Adipocyte (in vitro differentiated cells): Measurements from ENCODE around the gene PDZD2.

Experiments used
- DNase-seq: peaks from one replicate; pipeline ENCODE4 v3.0.0-alpha.2; 2015; ENCODE audit warnings: low read depth
- H3K27me3 ChIP-seq: replicated peaks from 2 replicates; pipeline ENCODE4 v1.7.0; 2013; ENCODE audit warnings: mild to moderate bottlenecking, low read length, moderate library complexity; ENCODE audit not compliant: control insufficient read depth, insufficient read depth
- H3K36me3 ChIP-seq: 2 replicates; pipeline ENCODE4 v1.7.0; 2013; ENCODE audit warnings: low read length, mild to moderate bottlenecking, moderate library complexity; ENCODE audit not compliant: control insufficient read depth, insufficient read depth, severe bottlenecking
- H3K4me1 ChIP-seq: 2 replicates; pipeline ENCODE4 v1.7.0; 2013; ENCODE audit warnings: mild to moderate bottlenecking, low read length, moderate library complexity; ENCODE audit not compliant: control insufficient read depth, insufficient read depth
- H3K4me3 ChIP-seq: 2 replicates; pipeline ENCODE4 v1.7.0; 2013; ENCODE audit warnings: mild to moderate bottlenecking, low read length, moderate library complexity
- H3K9ac ChIP-seq: 2 replicates; pipeline ENCODE4 v1.7.0; 2013; ENCODE audit warnings: mild to moderate bottlenecking, low read length, moderate library complexity
- H3K9me3 ChIP-seq: 2 replicates; pipeline ENCODE4 v1.7.0; 2013; ENCODE audit warnings: mild to moderate bottlenecking, low read length, moderate library complexity; ENCODE audit not compliant: control insufficient read depth

PDZD2 gene

GRCh38 chr5:31692561-31693221 lies 53.8 kb downstream of the PDZD2 start:
- Histone ChIP-seq H3K9me3 (no peaks in the 10 kb centered on the region), H3K36me3 (no peaks in the 10 kb centered on the region), H3K4me1 (no peaks in the 10 kb centered on the region), H3K27me3 (peaks cover 15% of the 10 kb centered on the region), H3K4me3 (no peak overlapping the region), H3K9ac (no peak overlapping the region)
- no peak for DNase-seq

- H3K27me3 ChIP-seq: peaks cover 24% of the 10 kb centered on the region
- H3K9ac ChIP-seq: no peak overlapping the region
- no peak for DNase-seq
- H3K36me3 ChIP-seq: no peaks in the 10 kb centered on the region
- H3K4me3 ChIP-seq: no peak overlapping the region
- H3K9me3 ChIP-seq: no peaks in the 10 kb centered on the region
- no peaks in the 10 kb centered on the region for H3K4me1 ChIP-seq
These were observed 59.7 kb downstream of the PDZD2 start for GRCh38 chr5:31698673-31699072.

DNA sequence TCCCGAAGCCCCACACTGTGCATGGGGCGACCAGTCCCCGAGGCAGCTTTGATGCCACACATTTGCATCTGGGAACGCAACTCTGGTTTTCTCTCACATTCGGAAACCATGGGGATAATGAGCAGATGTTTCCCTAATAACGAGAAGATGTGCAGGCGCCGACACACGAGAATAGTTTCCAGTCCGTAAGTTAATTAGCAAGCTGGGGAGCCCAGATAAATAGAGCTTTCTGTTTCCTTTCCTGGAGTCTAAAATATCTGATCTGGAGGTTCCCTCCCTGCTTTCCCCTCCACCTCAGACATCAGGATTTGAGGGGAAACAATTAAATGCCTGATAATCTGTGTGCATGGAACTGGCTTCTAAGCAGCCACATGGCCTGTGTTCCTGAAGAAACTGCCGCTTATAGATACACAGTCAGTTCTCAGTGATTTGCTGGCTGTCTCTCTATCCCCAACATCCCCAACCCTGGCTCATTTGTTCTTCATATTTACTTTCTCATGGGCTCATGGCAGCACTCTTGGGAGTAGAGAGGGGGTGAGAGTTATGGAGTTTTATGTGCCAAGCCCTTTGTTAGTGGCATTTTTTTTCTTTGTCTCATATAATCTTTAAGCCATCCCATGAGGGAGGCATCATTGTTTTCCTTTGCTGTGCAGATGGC lies 62.8 kb downstream of the PDZD2 start:
- H3K9ac ChIP-seq: no peak overlapping the region
- H3K27me3 ChIP-seq: peaks cover 17% of the 10 kb centered on the region
- no peaks in the 10 kb centered on the region for H3K9me3 ChIP-seq
- no peaks in the 10 kb centered on the region for H3K4me1 ChIP-seq
- H3K36me3 ChIP-seq: no peaks in the 10 kb centered on the region
- no peak overlapping the region for H3K4me3 ChIP-seq
- no peak for DNase-seq

- no peak overlapping the region for H3K4me3 ChIP-seq
These were observed 63.8 kb downstream of the PDZD2 start for GRCh38 chr5:31702712-31703111.

DNA sequence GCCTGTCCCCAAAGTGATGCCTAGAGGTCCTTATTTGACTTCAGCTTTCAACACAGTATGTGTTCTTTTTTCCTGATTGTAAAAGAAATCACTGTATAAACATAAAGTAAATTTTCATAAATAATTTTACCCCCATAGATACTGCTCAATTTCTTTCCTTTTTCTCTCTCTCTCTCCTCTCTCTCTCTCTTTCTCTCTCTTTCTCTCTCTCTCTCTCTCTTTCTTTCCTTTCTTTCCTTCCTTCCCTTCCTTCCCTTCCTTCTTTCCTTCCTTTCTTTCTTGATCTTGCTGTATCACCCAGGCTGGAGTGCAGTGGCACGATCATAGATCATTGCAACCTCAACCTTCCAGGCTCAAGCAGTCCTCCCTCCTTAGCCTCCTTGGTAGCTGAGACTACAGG lies 64.8 kb downstream of the PDZD2 start:
- Histone ChIP-seq H3K9ac (no peak overlapping the region), H3K9me3 (no peaks in the 10 kb centered on the region), H3K4me3 (no peak overlapping the region), H3K36me3 (no peaks in the 10 kb centered on the region), H3K4me1 (no peaks in the 10 kb centered on the region), H3K27me3 (peaks cover 17% of the 10 kb centered on the region)
- no peak for DNase-seq

More at GRCh38 chr5:31702712-31703111, 63.8 kb downstream of the PDZD2 start:
- peak; percentile 12 for DNase-seq
- no peaks in the 10 kb centered on the region for H3K36me3 ChIP-seq
- H3K4me1 ChIP-seq: no peaks in the 10 kb centered on the region
- no peak overlapping the region for H3K9ac ChIP-seq
- H3K27me3 ChIP-seq: peaks cover 17% of the 10 kb centered on the region
- H3K9me3 ChIP-seq: no peaks in the 10 kb centered on the region

DNA sequence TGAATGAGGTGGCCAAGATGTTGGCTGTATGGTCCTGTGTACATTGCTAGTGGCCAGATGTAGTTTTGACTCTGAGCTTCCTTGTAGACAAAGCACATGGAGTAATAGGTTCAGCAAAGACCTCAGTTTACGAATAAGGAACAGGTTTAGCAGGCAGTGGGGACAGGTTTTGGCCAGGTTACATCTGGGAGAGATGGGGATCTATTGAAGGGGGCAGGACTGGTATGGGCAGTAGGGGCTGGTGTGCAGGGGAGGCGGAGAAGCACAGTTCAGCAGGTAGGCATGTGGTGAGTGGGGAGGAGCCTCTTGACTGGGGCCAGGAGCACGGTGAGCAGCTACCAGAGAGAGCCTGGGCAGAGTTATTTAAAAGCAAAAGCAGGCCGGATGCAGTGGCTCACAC lies 67.3 kb downstream of the PDZD2 start:
- DNase-seq: no peak
- H3K4me1 ChIP-seq: no peaks in the 10 kb centered on the region

DNA sequence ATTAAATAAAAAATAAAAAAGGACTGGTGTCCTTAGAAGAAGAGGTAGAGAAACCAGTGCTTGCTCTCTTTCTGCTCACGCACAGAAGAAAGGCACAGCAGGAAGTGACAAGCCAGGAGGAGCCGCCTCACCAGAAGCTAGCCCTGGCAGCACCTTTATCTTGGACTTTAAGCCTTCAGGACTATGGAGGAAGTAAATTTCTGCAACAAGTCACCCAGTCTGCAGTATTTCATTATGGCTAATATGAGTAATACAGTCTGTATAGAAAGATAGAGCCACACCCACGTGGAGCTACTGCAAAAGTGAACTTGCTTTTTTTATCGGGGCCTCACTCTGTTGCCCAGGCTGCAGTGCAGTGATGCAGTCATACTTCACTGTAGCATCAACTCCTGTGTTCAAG lies 68.4 kb downstream of the PDZD2 start:
- no peaks in the 10 kb centered on the region for H3K9me3 ChIP-seq
- peaks cover 28% of the 10 kb centered on the region for H3K27me3 ChIP-seq
- H3K9ac ChIP-seq: no peak overlapping the region
- no peaks in the 10 kb centered on the region for H3K4me1 ChIP-seq
- no peak for DNase-seq
- H3K36me3 ChIP-seq: no peaks in the 10 kb centered on the region
- H3K4me3 ChIP-seq: no peak overlapping the region

More for the DNA sequence above, 67.3 kb downstream of the PDZD2 start:
- no peak overlapping the region for H3K9ac ChIP-seq
- H3K9me3 ChIP-seq: no peaks in the 10 kb centered on the region
- peaks cover 18% of the 10 kb centered on the region for H3K27me3 ChIP-seq
- H3K4me3 ChIP-seq: no peak overlapping the region
- H3K36me3 ChIP-seq: no peaks in the 10 kb centered on the region

- H3K27me3 ChIP-seq: peaks cover 35% of the 10 kb centered on the region
- H3K36me3 ChIP-seq: no peaks in the 10 kb centered on the region
- H3K4me3 ChIP-seq: no peak overlapping the region
- H3K9me3 ChIP-seq: no peaks in the 10 kb centered on the region
- DNase-seq: no peak
- no peaks in the 10 kb centered on the region for H3K4me1 ChIP-seq
- no peak overlapping the region for H3K9ac ChIP-seq
These were observed 69.2 kb downstream of the PDZD2 start for GRCh38 chr5:31708089-31708488.

DNA sequence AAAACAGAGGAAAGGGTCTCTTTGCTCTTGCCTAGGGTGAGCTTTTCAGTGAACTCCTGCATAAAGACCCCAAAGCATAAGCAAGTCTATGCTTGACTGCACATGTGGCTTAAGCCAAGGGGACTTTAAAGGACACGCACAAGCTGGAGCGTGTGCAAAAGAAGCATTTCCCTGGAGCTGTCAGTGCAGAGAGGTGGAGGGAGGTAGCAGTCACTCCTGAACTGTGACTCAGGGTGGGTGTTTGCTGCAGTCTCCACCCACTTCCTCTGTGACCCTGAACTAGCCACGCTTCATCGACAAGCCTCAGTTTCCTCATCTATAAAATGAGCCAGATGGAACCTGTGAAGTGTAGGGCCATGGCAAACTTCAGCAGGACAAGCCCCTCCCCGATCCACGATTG lies 72.4 kb downstream of the PDZD2 start:
- Histone ChIP-seq H3K27me3 (peaks cover 49% of the 10 kb centered on the region), H3K9ac (no peak overlapping the region), H3K9me3 (no peaks in the 10 kb centered on the region), H3K4me3 (no peak overlapping the region), H3K36me3 (no peaks in the 10 kb centered on the region), H3K4me1 (no peaks in the 10 kb centered on the region)
- no peak for DNase-seq

GRCh38 chr5:31711935-31712592 lies 73.1 kb downstream of the PDZD2 start:
- no peaks in the 10 kb centered on the region for H3K9me3 ChIP-seq
- DNase-seq: no peak

DNA sequence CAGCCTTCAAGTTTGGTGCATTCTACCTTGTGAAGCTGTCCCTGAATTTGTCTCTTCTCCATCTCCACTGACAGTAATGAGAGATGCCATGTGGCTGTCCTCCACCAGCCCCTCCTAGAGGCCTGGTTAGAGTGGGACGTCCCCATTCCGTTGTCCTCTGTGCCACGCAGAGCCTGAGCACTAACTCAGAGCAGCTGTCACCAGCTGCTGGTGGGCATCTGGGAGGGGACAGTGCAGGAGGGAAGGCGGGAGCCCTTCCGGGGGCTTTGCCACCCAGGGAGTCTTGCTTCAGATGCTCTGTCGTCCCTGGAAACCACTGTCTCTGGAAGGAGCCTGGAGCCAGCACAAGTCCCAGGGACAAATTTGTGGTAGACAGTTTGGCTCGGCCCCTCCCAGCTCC lies 78.6 kb downstream of the PDZD2 start:
- H3K36me3 ChIP-seq: no peaks in the 10 kb centered on the region
- H3K9me3 ChIP-seq: no peaks in the 10 kb centered on the region
- H3K27me3 ChIP-seq: peaks cover 51% of the 10 kb centered on the region
- no peak overlapping the region for H3K9ac ChIP-seq
- no peak for DNase-seq
- H3K4me1 ChIP-seq: peaks cover 3% of the 10 kb centered on the region
- no peak overlapping the region for H3K4me3 ChIP-seq

More at GRCh38 chr5:31711935-31712592, 73.1 kb downstream of the PDZD2 start:
- Histone ChIP-seq H3K4me1 (no peaks in the 10 kb centered on the region), H3K9ac (no peak overlapping the region), H3K36me3 (no peaks in the 10 kb centered on the region), H3K27me3 (peaks cover 50% of the 10 kb centered on the region), H3K4me3 (no peak overlapping the region)
